HFFc6 (cell line): ENCODE measurements around the gene RPN1. TPM values are rescaled to one million over a fixed set of nuclear protein-coding genes. Genes with fewer than 3 reads are reported as not detected.

Source experiments
- DNase-seq: peaks from one replicate; pipeline ENCODE4 v3.0.0-alpha.2; 2018
- H3K27ac Mint-ChIP-seq: 2 replicates; pipeline ENCODE4 v1.8.0; 2020; ENCODE audit warnings: mild to moderate bottlenecking, mixed read lengths
- H3K27me3 Mint-ChIP-seq: 2 replicates; pipeline ENCODE4 v1.8.0; 2021; ENCODE audit warnings: mild to moderate bottlenecking, moderate library complexity, mixed read lengths; ENCODE audit not compliant: insufficient read depth
- H3K36me3 Mint-ChIP-seq: 2 replicates; pipeline ENCODE4 v1.8.0; 2021; ENCODE audit warnings: low read depth, mixed read lengths
- H3K4me1 Mint-ChIP-seq: 2 replicates; pipeline ENCODE4 v1.8.0; 2020; ENCODE audit warnings: low read depth, mixed read lengths
- H3K4me3 Mint-ChIP-seq: 2 replicates; pipeline ENCODE4 v1.8.0; 2020; ENCODE audit warnings: mild to moderate bottlenecking, moderate library complexity, mixed read lengths
- H3K9me3 Mint-ChIP-seq: 2 replicates; pipeline ENCODE4 v1.8.0; 2020; ENCODE audit warnings: mild to moderate bottlenecking, mixed read lengths
- CTCF ChIP-seq: fragments of 200-600 bp; sonication (generic); IDR thresholded peaks from 2 replicates; pipeline ENCODE4 v1.5.0; 2021; ENCODE audit warnings: antibody characterized with exemption, mild to moderate bottlenecking
- total RNA-seq, 6 experiments: library from RNA; stranded (reverse); fragmentation: NEBNext Ultra II Directional; extraction: Animal tissue kit (Norgen Biotek cat#: 25700); gene quantifications; 2 replicates in 1 of 6; 3 replicates in 5 of 6; pipeline ENCODE4 v1.2.3, GENCODE V29; 2021

RPN1 gene
- total RNA-seq, 6 experiments from 2014 or later = 277 to 332 (median 315) TPM

DNA sequence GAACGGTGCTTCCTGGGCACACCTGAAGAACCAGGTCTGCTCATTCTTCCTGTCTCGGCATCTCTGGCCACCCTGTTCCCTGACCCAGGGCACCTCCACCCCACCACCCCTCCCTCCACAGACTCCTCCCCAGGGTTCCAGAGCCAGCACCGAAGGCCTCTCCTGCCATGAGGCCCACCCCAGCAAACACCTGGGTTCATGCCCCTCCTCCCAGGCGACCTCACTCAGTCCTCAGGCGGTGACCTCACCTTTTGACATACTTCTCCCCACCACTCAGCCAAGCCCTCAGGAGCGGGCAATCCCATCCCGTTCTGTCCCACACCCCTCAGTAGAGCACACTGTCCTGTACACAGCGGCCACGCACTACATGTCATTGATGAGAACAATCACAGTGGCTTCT is 72.3 kb downstream of the RPN1 start:
- TF ChIP-seq CTCF = no peak
- no peak for DNase-seq
- H3K4me3 Mint-ChIP-seq = no peak overlapping the region
- peaks cover 8% of the 10 kb centered on the region; the same call in 1 of the 2 replicates for H3K9me3 Mint-ChIP-seq
- no peak overlapping the region for H3K27ac Mint-ChIP-seq
- peaks cover 25% of the 10 kb centered on the region for H3K27me3 Mint-ChIP-seq
- H3K36me3 Mint-ChIP-seq = no peaks in the 10 kb centered on the region
- no peaks in the 10 kb centered on the region for H3K4me1 Mint-ChIP-seq

DNA sequence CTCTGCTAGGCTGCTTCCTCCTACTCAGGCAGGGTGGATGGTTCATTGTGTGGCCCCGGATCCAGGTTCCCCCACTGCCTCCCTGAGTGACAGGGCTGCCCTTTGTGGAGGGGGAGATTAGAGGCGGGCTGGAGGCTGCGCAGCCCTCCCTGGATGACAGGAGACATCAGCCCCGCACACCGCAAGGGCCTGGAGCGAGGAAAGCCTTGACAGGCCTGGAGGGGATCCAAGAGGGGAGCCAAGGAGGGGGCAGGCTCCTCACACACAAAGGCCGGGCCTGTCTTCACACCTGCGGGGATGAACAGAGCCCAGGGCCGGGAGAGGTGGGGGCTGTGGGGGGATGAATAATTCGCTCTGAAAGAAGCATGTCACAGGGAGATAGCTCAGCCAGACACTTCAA is 72.9 kb downstream of the RPN1 start:
- no peak overlapping the region for H3K27ac Mint-ChIP-seq
- H3K27me3 Mint-ChIP-seq = peaks cover 29% of the 10 kb centered on the region
- no peak for TF ChIP-seq CTCF
- DNase-seq = no peak
- no peaks in the 10 kb centered on the region for H3K36me3 Mint-ChIP-seq
- H3K9me3 Mint-ChIP-seq = peaks cover 8% of the 10 kb centered on the region; the same call in 1 of the 2 replicates
- no peak overlapping the region for H3K4me3 Mint-ChIP-seq
- H3K4me1 Mint-ChIP-seq = no peaks in the 10 kb centered on the region

DNA sequence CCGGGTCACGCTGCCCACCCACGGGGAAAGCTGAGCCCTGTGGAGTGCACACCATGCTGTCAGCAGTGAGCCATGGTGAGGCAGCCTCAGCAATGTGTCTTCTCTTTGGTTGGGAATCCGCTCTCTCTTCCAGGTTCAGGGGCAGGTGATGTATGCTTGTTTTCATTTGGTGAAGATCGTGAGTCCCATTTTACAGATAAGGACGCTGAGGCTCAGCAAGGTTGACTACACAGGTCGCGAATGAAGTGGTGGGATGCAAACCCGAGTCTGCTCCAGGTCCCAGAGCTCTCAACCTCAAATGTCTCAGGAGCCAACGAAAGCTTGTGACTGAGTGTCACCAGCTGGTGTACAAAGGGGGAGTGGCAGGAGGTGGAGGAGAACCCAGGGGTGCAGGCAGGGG is 74.3 kb downstream of the RPN1 start:
- H3K36me3 Mint-ChIP-seq = no peaks in the 10 kb centered on the region
- H3K9me3 Mint-ChIP-seq = peaks cover 8% of the 10 kb centered on the region; the same call in 1 of the 2 replicates
- no peak for TF ChIP-seq CTCF
- H3K4me1 Mint-ChIP-seq = no peaks in the 10 kb centered on the region
- H3K27me3 Mint-ChIP-seq = peaks cover 29% of the 10 kb centered on the region
- no peak for DNase-seq
- H3K27ac Mint-ChIP-seq = no peak overlapping the region
- H3K4me3 Mint-ChIP-seq = no peak overlapping the region

DNA sequence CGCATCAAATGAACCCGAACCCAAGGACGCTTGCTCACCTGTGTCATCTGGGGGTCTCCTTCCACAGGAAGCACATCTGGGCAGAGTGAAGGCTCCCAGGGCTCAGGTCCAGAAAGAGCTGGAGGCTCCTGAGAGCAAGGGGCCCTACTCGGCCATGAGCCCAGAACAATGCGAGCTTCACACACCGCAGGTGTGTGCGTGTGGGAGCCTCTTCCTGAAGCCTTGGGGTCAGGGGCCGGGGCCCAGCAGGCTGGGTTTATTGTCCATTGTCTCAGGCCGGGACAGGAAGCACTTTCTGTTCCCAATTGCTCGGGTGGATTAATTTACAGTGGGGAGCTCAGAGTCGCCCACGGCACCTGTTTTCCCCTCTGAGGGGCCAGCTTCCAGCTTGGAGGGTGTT is 74.8 kb downstream of the RPN1 start:
- no peaks in the 10 kb centered on the region for H3K36me3 Mint-ChIP-seq
- DNase-seq = no peak
- no peaks in the 10 kb centered on the region for H3K4me1 Mint-ChIP-seq
- H3K9me3 Mint-ChIP-seq = peaks cover 8% of the 10 kb centered on the region; the same call in 1 of the 2 replicates
- H3K4me3 Mint-ChIP-seq = no peak overlapping the region
- no peak overlapping the region for H3K27ac Mint-ChIP-seq
- H3K27me3 Mint-ChIP-seq = peaks cover 35% of the 10 kb centered on the region
- no peak for TF ChIP-seq CTCF

DNA sequence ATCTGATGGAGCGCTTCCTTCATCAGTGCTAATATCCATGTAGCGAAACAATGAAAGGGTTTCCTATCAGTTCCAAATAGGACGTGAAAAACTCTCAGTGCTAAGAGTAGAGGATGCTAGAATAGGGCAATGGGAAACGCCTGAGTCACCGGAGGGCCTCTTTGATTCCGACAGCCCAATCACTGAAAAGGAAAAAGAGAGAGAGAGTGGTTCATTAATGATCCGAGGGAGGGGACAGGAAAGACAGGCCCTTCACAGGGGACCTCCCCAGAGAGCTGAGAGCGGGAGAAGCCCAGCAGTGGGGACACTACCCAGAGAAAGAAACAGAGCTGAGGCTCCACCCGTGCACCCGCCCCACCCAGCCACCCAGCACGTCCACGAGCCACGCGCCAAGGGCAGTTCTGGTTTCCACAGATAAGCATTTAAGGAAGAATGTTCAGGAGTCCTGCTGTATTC is 76.9 kb downstream of the RPN1 start:
- H3K9me3 Mint-ChIP-seq = no peaks in the 10 kb centered on the region
- peaks cover 2% of the 10 kb centered on the region; the same call in 1 of the 2 replicates for H3K4me1 Mint-ChIP-seq
- no peak overlapping the region for H3K4me3 Mint-ChIP-seq
- H3K27me3 Mint-ChIP-seq = peaks cover 35% of the 10 kb centered on the region
- no peak overlapping the region for H3K27ac Mint-ChIP-seq
- TF ChIP-seq CTCF = no peak
- no peaks in the 10 kb centered on the region for H3K36me3 Mint-ChIP-seq
- DNase-seq = no peak

DNA sequence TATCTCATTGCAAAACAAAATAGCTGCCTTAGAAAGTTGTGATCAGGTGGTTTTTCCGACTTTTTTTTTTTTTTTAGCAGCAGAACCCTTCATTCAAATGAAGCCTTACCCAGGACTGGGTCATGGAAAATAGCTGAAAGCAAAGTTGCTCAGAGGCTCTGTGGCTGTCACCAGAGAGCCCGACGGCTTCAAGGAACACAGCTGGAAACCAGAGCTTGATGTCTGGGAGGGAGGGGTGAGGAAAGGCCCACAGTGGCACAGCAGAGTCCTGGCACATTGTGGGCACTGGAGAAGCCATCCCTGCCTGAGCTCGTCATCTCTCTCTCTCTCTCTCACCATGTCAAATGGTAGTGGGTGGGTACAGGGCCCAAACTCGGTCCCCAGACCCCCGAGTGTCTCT is 77.5 kb downstream of the RPN1 start:
- no peak for TF ChIP-seq CTCF
- Mint-ChIP-seq H3K27me3 (peaks cover 36% of the 10 kb centered on the region), H3K4me1 (peaks cover 7% of the 10 kb centered on the region; the same call in 1 of the 2 replicates), H3K36me3 (no peaks in the 10 kb centered on the region), H3K4me3 (no peak overlapping the region), H3K9me3 (no peaks in the 10 kb centered on the region), H3K27ac (no peak overlapping the region)
- no peak for DNase-seq
